GM23248 (cell line): Measurements from ENCODE around the gene TPMT.

Experiments used
- EZH2 ChIP-seq: fragments of 200-600 bp; sonication (generic); IDR thresholded peaks from 2 replicates; pipeline ENCODE4 v1.6.1; 2018; ENCODE audit warnings: antibody characterized with exemption, mild to moderate bottlenecking; ENCODE audit not compliant: insufficient read depth, poor library complexity, severe bottlenecking
- EZH2phosphoT487 ChIP-seq: fragments of 200-600 bp; sonication (generic); IDR thresholded peaks from 2 replicates; pipeline ENCODE4 v1.6.1; 2018; ENCODE audit warnings: antibody characterized with exemption, moderate library complexity, mild to moderate bottlenecking, low read depth; ENCODE audit not compliant: insufficient read depth

GRCh38 chr6:18154507-18155149, at the start of gene TPMT:
- TF ChIP-seq EZH2phosphoT487 = no peak
- TF ChIP-seq EZH2 = no peak
